Karpas-422 (cell line): ENCODE results near the gene ZBTB38. TPM values are rescaled to one million over a fixed set of nuclear protein-coding genes. Genes with fewer than 3 reads are reported as not detected.

Source experiments
- DNase-seq: peaks from one replicate; pipeline ENCODE4 v3.0.0-alpha.2; 2015
- H2AFZ ChIP-seq: fragments of 200-600 bp; sonication (generic); 2 replicates; pipeline ENCODE4 v1.6.1; 2014; ENCODE audit warnings: antibody characterized with exemption, low read length, mixed read lengths
- H3K27ac ChIP-seq: fragments of 200-600 bp; sonication (generic); 2 replicates; pipeline ENCODE4 v1.5.1; 2014; ENCODE audit warnings: mild to moderate bottlenecking, low read length, moderate library complexity
- H3K27me3 ChIP-seq: fragments of 200-600 bp; sonication (generic); 2 replicates; pipeline ENCODE4 v1.6.1; 2014; ENCODE audit warnings: low read length, mixed read lengths
- H3K36me3 ChIP-seq: fragments of 200-600 bp; sonication (generic); 2 replicates; pipeline ENCODE4 v1.6.1; 2014; ENCODE audit warnings: low read length, mixed read lengths; ENCODE audit not compliant: insufficient read depth
- H3K4me1 ChIP-seq: fragments of 200-600 bp; sonication (generic); 2 replicates; pipeline ENCODE4 v1.6.1; 2014; ENCODE audit warnings: mild to moderate bottlenecking, low read length, mixed read lengths
- H3K4me2 ChIP-seq: fragments of 200-600 bp; sonication (generic); 2 replicates; pipeline ENCODE4 v1.6.1; 2014; ENCODE audit warnings: low read length, low read depth, mild to moderate bottlenecking; ENCODE audit not compliant: poor library complexity, severe bottlenecking
- H3K4me3 ChIP-seq: fragments of 200-600 bp; sonication (generic); 2 replicates; pipeline ENCODE4 v1.5.1; 2014; ENCODE audit warnings: mild to moderate bottlenecking, antibody characterized with exemption, low read length, mixed read lengths
- H3K79me2 ChIP-seq: fragments of 200-600 bp; sonication (generic); 2 replicates; pipeline ENCODE4 v1.6.1; 2014; ENCODE audit warnings: mild to moderate bottlenecking, low read length, mixed read lengths
- H3K9ac ChIP-seq: fragments of 200-600 bp; sonication (generic); 2 replicates; pipeline ENCODE4 v1.6.0; 2014; ENCODE audit warnings: low read length
- H3K9me2 ChIP-seq: fragments of 200-600 bp; sonication (generic), shearing (Covaris generic); replicated peaks from 2 replicates; pipeline ENCODE4 v1.6.0; 2014; ENCODE audit warnings: mild to moderate bottlenecking, low read length, moderate library complexity; ENCODE audit not compliant: insufficient read depth
- H3K9me3 ChIP-seq: fragments of 300-700, 200-600 bp; sonication (generic); 2 replicates; pipeline ENCODE4 v1.6.1; 2014; ENCODE audit warnings: low read length, mixed read lengths
- H4K20me1 ChIP-seq: fragments of 200-600 bp; sonication (generic); 2 replicates; pipeline ENCODE4 v1.6.1; 2014; ENCODE audit warnings: mild to moderate bottlenecking, antibody characterized with exemption, low read length, low read depth; ENCODE audit not compliant: insufficient read depth
- total RNA-seq: library from RNA; depleted of rRNA; stranded (reverse); fragments of >200 nt; shearing (Covaris generic); gene quantifications from 2 replicates; pipeline ENCODE4 v1.2.3, GENCODE V29; 2014; ENCODE audit warnings: low replicate concordance

Gene ZBTB38
- total RNA-seq, 1 experiment from 2014 or later, result 38.0 TPM

GRCh38 chr3:141335531-141336061, 32.7 kb upstream of the ZBTB38 start:
- no peak for DNase-seq
- no peaks in the 10 kb centered on the region for H3K9me3 ChIP-seq
- H3K36me3 ChIP-seq, result no peaks in the 10 kb centered on the region
- no peak overlapping the region for H2AFZ ChIP-seq
- H3K4me3 ChIP-seq, result no peak overlapping the region
- H3K79me2 ChIP-seq, result no peaks in the 10 kb centered on the region
- no peaks in the 10 kb centered on the region for H3K9me2 ChIP-seq
- H3K27me3 ChIP-seq, result no peaks in the 10 kb centered on the region
- no peak overlapping the region for H3K4me2 ChIP-seq
- peaks cover 11% of the 10 kb centered on the region for H3K4me1 ChIP-seq
- H4K20me1 ChIP-seq, result no peaks in the 10 kb centered on the region
- no peak overlapping the region for H3K9ac ChIP-seq
- no peak overlapping the region for H3K27ac ChIP-seq

- H3K9me2 ChIP-seq, result no peaks in the 10 kb centered on the region
- H3K4me2 ChIP-seq, result peak overlapping the region; percentile 1
- H3K27ac ChIP-seq, result no peak overlapping the region
- H3K4me3 ChIP-seq, result no peak overlapping the region
- no peaks in the 10 kb centered on the region for H3K36me3 ChIP-seq
- no peaks in the 10 kb centered on the region for H3K27me3 ChIP-seq
- no peak overlapping the region for H3K9ac ChIP-seq
- peak overlapping the region; percentile 33; the same call in 1 of the 2 replicates for H2AFZ ChIP-seq
- no peaks in the 10 kb centered on the region for H3K79me2 ChIP-seq
- no peaks in the 10 kb centered on the region for H4K20me1 ChIP-seq
- peaks cover 11% of the 10 kb centered on the region for H3K4me1 ChIP-seq
- peak; percentile 57 for DNase-seq
- no peaks in the 10 kb centered on the region for H3K9me3 ChIP-seq
Measured at GRCh38 chr3:141336672-141337522, 31.4 kb upstream of the ZBTB38 start.

- no peak overlapping the region for H3K27ac ChIP-seq
- no peaks in the 10 kb centered on the region for H3K27me3 ChIP-seq
- no peak overlapping the region for H3K9ac ChIP-seq
- no peak overlapping the region for H3K4me3 ChIP-seq
- H3K4me2 ChIP-seq, result no peak overlapping the region
- H2AFZ ChIP-seq, result peak overlapping the region; percentile 33; the same call in 1 of the 2 replicates
- no peaks in the 10 kb centered on the region for H3K9me2 ChIP-seq
- no peaks in the 10 kb centered on the region for H4K20me1 ChIP-seq
- H3K9me3 ChIP-seq, result no peaks in the 10 kb centered on the region
- no peaks in the 10 kb centered on the region for H3K79me2 ChIP-seq
- H3K36me3 ChIP-seq, result no peaks in the 10 kb centered on the region
- H3K4me1 ChIP-seq, result peaks cover 11% of the 10 kb centered on the region
- DNase-seq, result no peak
Measured at GRCh38 chr3:141337523-141337854, 30.8 kb upstream of the ZBTB38 start.

GRCh38 chr3:141337991-141338390, 30.3 kb upstream of the ZBTB38 start:
- Histone ChIP-seq H3K36me3 (no peaks in the 10 kb centered on the region), H4K20me1 (no peaks in the 10 kb centered on the region), H3K27me3 (no peaks in the 10 kb centered on the region), H2AFZ (no peak overlapping the region), H3K4me2 (no peak overlapping the region), H3K9ac (no peak overlapping the region), H3K4me1 (peaks cover 11% of the 10 kb centered on the region), H3K79me2 (no peaks in the 10 kb centered on the region), H3K9me2 (no peaks in the 10 kb centered on the region), H3K27ac (no peak overlapping the region), H3K9me3 (no peaks in the 10 kb centered on the region), H3K4me3 (no peak overlapping the region)
- DNase-seq, result no peak

- Histone ChIP-seq H3K4me2 (no peak overlapping the region), H3K27me3 (no peaks in the 10 kb centered on the region), H3K79me2 (no peaks in the 10 kb centered on the region), H3K9ac (no peak overlapping the region), H3K4me3 (no peak overlapping the region), H3K27ac (no peak overlapping the region), H3K9me3 (no peaks in the 10 kb centered on the region), H4K20me1 (no peaks in the 10 kb centered on the region), H3K36me3 (no peaks in the 10 kb centered on the region), H3K4me1 (peaks cover 11% of the 10 kb centered on the region), H2AFZ (no peak overlapping the region), H3K9me2 (no peaks in the 10 kb centered on the region)
- no peak for DNase-seq
Measured at GRCh38 chr3:141338881-141339280, 29.4 kb upstream of the ZBTB38 start.

- Histone ChIP-seq H3K4me2 (no peak overlapping the region), H3K9me2 (no peaks in the 10 kb centered on the region), H3K79me2 (no peaks in the 10 kb centered on the region), H4K20me1 (no peaks in the 10 kb centered on the region), H3K9me3 (no peaks in the 10 kb centered on the region), H3K4me3 (no peak overlapping the region), H3K36me3 (no peaks in the 10 kb centered on the region), H3K27me3 (no peaks in the 10 kb centered on the region), H3K9ac (no peak overlapping the region), H2AFZ (no peak overlapping the region), H3K4me1 (peaks cover 11% of the 10 kb centered on the region), H3K27ac (no peak overlapping the region)
- no peak for DNase-seq
Measured at GRCh38 chr3:141341536-141341935, 26.8 kb upstream of the ZBTB38 start.

- Histone ChIP-seq H2AFZ (no peak overlapping the region), H3K9ac (no peak overlapping the region), H3K4me3 (no peak overlapping the region), H3K9me3 (no peaks in the 10 kb centered on the region), H4K20me1 (no peaks in the 10 kb centered on the region), H3K27ac (no peak overlapping the region), H3K4me1 (peaks cover 5% of the 10 kb centered on the region), H3K4me2 (no peak overlapping the region), H3K36me3 (no peaks in the 10 kb centered on the region), H3K9me2 (no peaks in the 10 kb centered on the region), H3K79me2 (no peaks in the 10 kb centered on the region), H3K27me3 (no peaks in the 10 kb centered on the region)
- DNase-seq, result no peak
Measured at GRCh38 chr3:141342386-141342785, 25.9 kb upstream of the ZBTB38 start.

GRCh38 chr3:141343077-141343476, 25.2 kb upstream of the ZBTB38 start:
- H3K9me2 ChIP-seq, result no peaks in the 10 kb centered on the region
- no peaks in the 10 kb centered on the region for H3K79me2 ChIP-seq
- H3K4me2 ChIP-seq, result no peak overlapping the region
- H3K4me3 ChIP-seq, result no peak overlapping the region
- DNase-seq, result no peak
- H3K4me1 ChIP-seq, result peaks cover 3% of the 10 kb centered on the region; the same call in 1 of the 2 replicates
- H2AFZ ChIP-seq, result no peak overlapping the region
- no peak overlapping the region for H3K27ac ChIP-seq
- no peaks in the 10 kb centered on the region for H3K27me3 ChIP-seq
- H3K9me3 ChIP-seq, result no peaks in the 10 kb centered on the region
- H4K20me1 ChIP-seq, result no peaks in the 10 kb centered on the region
- no peaks in the 10 kb centered on the region for H3K36me3 ChIP-seq
- H3K9ac ChIP-seq, result no peak overlapping the region
